ENCODE measurements around the gene LAMP1. TPM values are rescaled to one million over a fixed set of nuclear protein-coding genes. Genes with fewer than 3 reads are reported as not detected.

LAMP1 gene
- total and polyA plus RNA-seq, 2 donors from 2014 or later, result 210 to 256 TPM

DNA sequence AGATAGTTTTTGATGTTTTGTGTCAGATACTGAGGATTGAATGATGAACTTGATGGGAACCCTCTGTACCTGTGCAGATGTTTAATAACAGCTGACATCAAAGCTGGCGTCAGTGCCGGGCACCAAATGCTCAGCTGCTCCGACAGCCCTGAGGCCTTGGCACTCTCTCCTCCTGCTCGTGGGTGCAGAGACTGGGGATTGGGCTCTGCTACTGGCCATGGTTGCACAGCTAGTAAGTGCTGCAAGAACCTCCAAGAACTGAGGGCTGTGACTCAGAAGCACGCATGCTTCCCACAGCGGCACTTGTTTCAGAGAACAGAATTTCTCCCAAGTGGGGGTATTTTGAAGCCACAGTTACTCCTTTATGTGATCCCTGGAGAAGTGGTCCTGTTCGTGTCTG, 5.9 kb downstream of the LAMP1 start:
- intact Hi-C loops (cut with DNase I), result no loop called here
- peaks cover 0 to 4% (median 3%) of the 10 kb centered on the region in 3 donors for H3K36me3 ChIP-seq (ENCODE audit: control insufficient read depth in 2 of 3, insufficient read depth in 3 of 3, low read length in 3 of 3)

DNA sequence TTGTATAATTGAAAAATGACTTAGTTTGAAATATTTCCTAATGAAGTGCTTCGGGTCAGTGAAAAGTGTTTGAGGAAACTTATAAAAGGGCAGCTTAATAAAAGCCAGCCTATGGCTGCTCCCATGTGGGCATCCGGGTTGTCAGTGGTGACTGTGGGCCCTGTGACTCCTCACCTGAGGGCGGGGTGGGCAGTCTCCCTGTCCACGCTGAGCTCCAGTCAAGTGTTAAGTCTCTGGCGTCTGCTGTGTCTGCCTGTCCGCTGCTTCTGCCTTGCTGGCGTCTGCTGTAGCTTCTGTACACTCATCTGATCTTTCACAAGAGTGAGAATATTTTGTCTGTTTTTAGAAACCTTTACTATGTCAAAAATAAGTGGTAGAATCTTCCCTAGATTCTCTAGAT, 7.1 kb downstream of the LAMP1 start:
- TF ChIP-seq, protein P1, sequence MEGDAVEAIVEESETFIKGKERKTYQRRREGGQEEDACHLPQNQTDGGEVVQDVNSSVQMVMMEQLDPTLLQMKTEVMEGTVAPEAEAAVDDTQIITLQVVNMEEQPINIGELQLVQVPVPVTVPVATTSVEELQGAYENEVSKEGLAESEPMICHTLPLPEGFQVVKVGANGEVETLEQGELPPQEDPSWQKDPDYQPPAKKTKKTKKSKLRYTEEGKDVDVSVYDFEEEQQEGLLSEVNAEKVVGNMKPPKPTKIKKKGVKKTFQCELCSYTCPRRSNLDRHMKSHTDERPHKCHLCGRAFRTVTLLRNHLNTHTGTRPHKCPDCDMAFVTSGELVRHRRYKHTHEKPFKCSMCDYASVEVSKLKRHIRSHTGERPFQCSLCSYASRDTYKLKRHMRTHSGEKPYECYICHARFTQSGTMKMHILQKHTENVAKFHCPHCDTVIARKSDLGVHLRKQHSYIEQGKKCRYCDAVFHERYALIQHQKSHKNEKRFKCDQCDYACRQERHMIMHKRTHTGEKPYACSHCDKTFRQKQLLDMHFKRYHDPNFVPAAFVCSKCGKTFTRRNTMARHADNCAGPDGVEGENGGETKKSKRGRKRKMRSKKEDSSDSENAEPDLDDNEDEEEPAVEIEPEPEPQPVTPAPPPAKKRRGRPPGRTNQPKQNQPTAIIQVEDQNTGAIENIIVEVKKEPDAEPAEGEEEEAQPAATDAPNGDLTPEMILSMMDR (IDR thresholded peaks at IDR 0.05; ENCODE audit: borderline replicate concordance, extremely low read depth, insufficient read depth), result no peak
- Histone ChIP-seq H3K36me3 (ENCODE audit: control insufficient read depth in 2 of 3, insufficient read depth in 3 of 3, low read length in 3 of 3) (peaks cover 0 to 4% (median 3%) of the 10 kb centered on the region in 3 donors), H3K9me3 (ENCODE audit: control insufficient read depth in 2 of 3, insufficient read depth in 1 of 3, low read length in 3 of 3) (no peaks in the 10 kb centered on the region), H3K4me1 (ENCODE audit: control insufficient read depth in 2 of 3, insufficient read depth in 2 of 3, low read depth in 1 of 3, low read length in 3 of 3) (peaks cover 0 to 9% (median 9%) of the 10 kb centered on the region in 3 donors), H3K27ac (ENCODE audit: low read depth in 2 of 2, low read length in 2 of 2) (no peak overlapping the region), H3K27me3 (ENCODE audit: control insufficient read depth, insufficient read depth, low read length) (no peaks in the 10 kb centered on the region), H3K4me3 (ENCODE audit: low read length in 3 of 3) (no peak overlapping the region), H3K9ac (ENCODE audit: low read length in 3 of 3) (no peak overlapping the region)
- DNase-seq, result no peak
- intact Hi-C loops (cut with DNase I), result no loop called here
- FAIRE-seq, result no peak

More for the DNA sequence above, 5.9 kb downstream of the LAMP1 start:
- H3K4me1 ChIP-seq (ENCODE audit: control insufficient read depth in 2 of 3, insufficient read depth in 2 of 3, low read depth in 1 of 3, low read length in 3 of 3), result peaks cover 0 to 15% (median 9%) of the 10 kb centered on the region in 3 donors
- no peak for DNase-seq
- no peak overlapping the region for H3K4me3 ChIP-seq (ENCODE audit: low read length in 3 of 3)
- H3K27me3 ChIP-seq (ENCODE audit: control insufficient read depth, insufficient read depth, low read length), result no peaks in the 10 kb centered on the region
- TF ChIP-seq, protein P1 (IDR thresholded peaks at IDR 0.05; ENCODE audit: borderline replicate concordance, extremely low read depth, insufficient read depth), result no peak
- FAIRE-seq, result no peak
- no peaks in the 10 kb centered on the region for H3K9me3 ChIP-seq (ENCODE audit: control insufficient read depth in 2 of 3, insufficient read depth in 1 of 3, low read length in 3 of 3)
- no peak overlapping the region for H3K9ac ChIP-seq (ENCODE audit: low read length in 3 of 3)
- no peak overlapping the region for H3K27ac ChIP-seq (ENCODE audit: low read depth in 2 of 2, low read length in 2 of 2)

DNA sequence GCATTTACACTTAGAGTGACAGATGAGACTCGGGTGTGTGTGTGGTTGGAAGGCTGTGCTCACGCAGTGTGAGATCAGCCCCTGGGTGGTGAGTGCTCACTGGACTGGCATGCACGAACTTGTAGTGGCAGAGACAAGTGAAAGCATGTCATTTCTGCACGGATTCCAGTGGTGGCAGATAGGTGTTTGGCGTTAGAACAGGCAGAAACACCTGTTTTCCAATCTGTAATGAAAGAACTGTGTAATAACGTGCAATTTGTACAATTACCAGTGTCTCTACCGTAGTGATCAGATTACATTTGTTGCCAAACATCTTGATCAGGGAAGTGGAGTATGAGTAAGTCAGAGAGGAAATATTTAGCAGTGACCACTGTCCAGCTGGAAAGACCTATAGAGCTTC, 8.2 kb downstream of the LAMP1 start:
- no peak overlapping the region for H3K4me3 ChIP-seq (ENCODE audit: low read length in 3 of 3)
- H3K4me1 ChIP-seq (ENCODE audit: control insufficient read depth in 2 of 3, insufficient read depth in 2 of 3, low read depth in 1 of 3, low read length in 3 of 3), result peaks cover 0 to 11% (median 4%) of the 10 kb centered on the region in 3 donors
- DNase-seq, result no peak
- no peak overlapping the region for H3K27ac ChIP-seq (ENCODE audit: low read depth in 2 of 2, low read length in 2 of 2)
- intact Hi-C loops (cut with DNase I), result no loop called here
- no peaks in the 10 kb centered on the region for H3K9me3 ChIP-seq (ENCODE audit: control insufficient read depth in 2 of 3, insufficient read depth in 1 of 3, low read length in 3 of 3)
- H3K27me3 ChIP-seq (ENCODE audit: control insufficient read depth, insufficient read depth, low read length), result no peaks in the 10 kb centered on the region
- peaks cover 0 to 10% (median 6%) of the 10 kb centered on the region in 3 donors for H3K36me3 ChIP-seq (ENCODE audit: control insufficient read depth in 2 of 3, insufficient read depth in 3 of 3, low read length in 3 of 3)
- FAIRE-seq, result no peak
- H3K9ac ChIP-seq (ENCODE audit: low read length in 3 of 3), result no peak overlapping the region
- TF ChIP-seq, protein P1 (IDR thresholded peaks at IDR 0.05; ENCODE audit: borderline replicate concordance, extremely low read depth, insufficient read depth), result no peak

DNA sequence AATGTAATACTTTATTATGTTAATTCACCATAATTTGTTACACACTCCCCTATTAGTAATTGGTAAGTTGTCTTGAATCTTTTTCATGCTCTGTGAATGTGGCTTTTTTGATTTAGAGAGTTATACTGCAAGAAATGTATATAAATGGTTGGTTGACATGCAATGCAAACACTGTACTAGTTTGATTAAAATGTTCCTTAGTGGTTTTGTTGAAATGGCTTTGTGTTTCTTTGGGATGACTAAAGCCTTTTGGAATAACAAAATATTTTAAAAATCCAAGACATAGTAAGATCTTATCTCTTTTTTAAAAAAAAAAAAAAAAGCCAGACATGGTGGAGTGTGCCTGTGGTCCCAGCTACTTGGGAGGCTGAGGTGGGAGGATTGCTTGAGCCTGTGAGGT, 10.5 kb downstream of the LAMP1 start:
- Histone ChIP-seq H3K9me3 (ENCODE audit: control insufficient read depth in 2 of 3, insufficient read depth in 1 of 3, low read length in 3 of 3) (no peaks in the 10 kb centered on the region), H3K9ac (ENCODE audit: low read length in 3 of 3) (no peak overlapping the region), H3K4me3 (ENCODE audit: low read length in 3 of 3) (no peak overlapping the region), H3K36me3 (ENCODE audit: control insufficient read depth in 2 of 3, insufficient read depth in 3 of 3, low read length in 3 of 3) (peaks cover 2 to 26% (median 12%) of the 10 kb centered on the region in 3 donors), H3K27me3 (ENCODE audit: control insufficient read depth, insufficient read depth, low read length) (no peaks in the 10 kb centered on the region), H3K27ac (ENCODE audit: low read depth in 2 of 2, low read length in 2 of 2) (no peak overlapping the region), H3K4me1 (ENCODE audit: control insufficient read depth in 2 of 3, insufficient read depth in 2 of 3, low read depth in 1 of 3, low read length in 3 of 3) (peaks cover 0 to 9% (median 4%) of the 10 kb centered on the region in 3 donors)
- FAIRE-seq (no peak), DNase-seq (no peak)
- intact Hi-C loops (cut with DNase I), result no loop called here
- TF ChIP-seq, protein P1 (IDR thresholded peaks at IDR 0.05; ENCODE audit: borderline replicate concordance, extremely low read depth, insufficient read depth), result no peak
